Loucy (cell line): ENCODE measurements around the gene APC2.

ENCODE experiments used
- CTCF ChIP-seq: fragments of 200-600 bp; sonication (generic); conservative IDR thresholded peaks from 2 replicates; pipeline ENCODE4 v1.5.1; 2014; ENCODE audit warnings: mild to moderate bottlenecking, antibody characterized with exemption, low read length
- EZH2phosphoT487 ChIP-seq: fragments of 200-600 bp; IDR thresholded peaks from 2 replicates; pipeline ENCODE4 v1.6.1; 2018; ENCODE audit warnings: antibody characterized with exemption, mild to moderate bottlenecking, moderate library complexity, borderline replicate concordance

GRCh38 chr19:1434577-1435060 is 15.3 kb upstream of the APC2 start:
- no peak for TF ChIP-seq CTCF
- TF ChIP-seq EZH2phosphoT487, result no peak
